Large intestine (tissue), 3 donors: ENCODE results near the gene NKTR. TPM values are rescaled to one million over a fixed set of nuclear protein-coding genes. Genes with fewer than 3 reads are reported as not detected.

Experiments used
- DNase-seq, 2 donors: peaks; one replicate each; pipeline versions ENCODE4 v3.0.0 to v3.0.0-alpha.2; 2013
- H3K27ac ChIP-seq: one replicate; pipeline ENCODE4 v1.5.1; 2013; ENCODE audit warnings: low read length
- H3K27me3 ChIP-seq: 2 replicates; pipeline ENCODE4 v1.6.1; 2013; ENCODE audit warnings: low read length; ENCODE audit not compliant: control insufficient read depth, insufficient read depth
- H3K36me3 ChIP-seq: 2 replicates; pipeline ENCODE4 v1.6.1; 2013; ENCODE audit warnings: low read length; ENCODE audit not compliant: control insufficient read depth, insufficient read depth
- H3K4me1 ChIP-seq: one replicate; pipeline ENCODE4 v1.6.1; 2013; ENCODE audit warnings: low read length; ENCODE audit not compliant: control insufficient read depth, insufficient read depth
- H3K4me3 ChIP-seq: one replicate; pipeline ENCODE4 v1.5.1; 2013; ENCODE audit warnings: low read length
- H3K9me3 ChIP-seq: one replicate; pipeline ENCODE4 v1.6.1; 2013; ENCODE audit warnings: mild to moderate bottlenecking, low read depth, low read length, moderate library complexity; ENCODE audit not compliant: control insufficient read depth
- whole genome bisulfite sequencing: methylation state at CpG from one replicate; pipeline ENCODE4 v1.1.5; 2013; ENCODE audit warnings: low lambda C conversion rate; ENCODE audit not compliant: insufficient coverage; 5-methylcytosine and 5-hydroxymethylcytosine counted together
- polyA plus RNA-seq: library from polyadenylated mRNA; unstranded; fragments of 120-200 nt; gene quantifications from one replicate; pipeline ENCODE4 v1.2.1, GENCODE V29; 2013

NKTR gene
- polyA plus RNA-seq, 1 donor: 138 TPM

DNA sequence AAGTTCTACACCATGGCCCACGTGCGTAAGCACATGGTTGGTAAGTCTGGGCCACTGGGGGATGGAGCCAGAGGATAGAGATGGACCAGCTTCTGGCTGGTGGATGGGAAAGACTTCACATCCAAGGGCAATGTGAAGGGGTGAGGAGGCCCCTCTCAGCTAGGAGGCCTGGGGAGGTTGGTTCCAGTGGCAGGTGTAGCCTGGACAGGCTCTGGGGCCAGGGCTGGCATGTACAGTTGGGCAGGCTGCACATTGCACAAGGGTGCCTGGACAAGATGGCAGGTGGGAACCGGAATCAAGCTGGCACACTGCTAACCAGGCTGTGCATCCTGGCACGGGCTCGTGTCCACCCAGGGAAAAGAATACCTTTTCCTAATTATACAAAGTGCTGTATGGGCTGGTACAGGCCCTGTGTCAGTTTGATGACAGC is 61.1 kb downstream of the NKTR start:
- WGBS: no CpG with 5 or more reads among the region's 5 CpGs
- no peak overlapping the region for H3K4me3 ChIP-seq
- H3K27ac ChIP-seq: no peak overlapping the region
- no peaks in the 10 kb centered on the region for H3K9me3 ChIP-seq
- no peak for DNase-seq
- H3K27me3 ChIP-seq: no peaks in the 10 kb centered on the region
- H3K4me1 ChIP-seq: no peaks in the 10 kb centered on the region
- peaks cover 19% of the 10 kb centered on the region for H3K36me3 ChIP-seq

DNA sequence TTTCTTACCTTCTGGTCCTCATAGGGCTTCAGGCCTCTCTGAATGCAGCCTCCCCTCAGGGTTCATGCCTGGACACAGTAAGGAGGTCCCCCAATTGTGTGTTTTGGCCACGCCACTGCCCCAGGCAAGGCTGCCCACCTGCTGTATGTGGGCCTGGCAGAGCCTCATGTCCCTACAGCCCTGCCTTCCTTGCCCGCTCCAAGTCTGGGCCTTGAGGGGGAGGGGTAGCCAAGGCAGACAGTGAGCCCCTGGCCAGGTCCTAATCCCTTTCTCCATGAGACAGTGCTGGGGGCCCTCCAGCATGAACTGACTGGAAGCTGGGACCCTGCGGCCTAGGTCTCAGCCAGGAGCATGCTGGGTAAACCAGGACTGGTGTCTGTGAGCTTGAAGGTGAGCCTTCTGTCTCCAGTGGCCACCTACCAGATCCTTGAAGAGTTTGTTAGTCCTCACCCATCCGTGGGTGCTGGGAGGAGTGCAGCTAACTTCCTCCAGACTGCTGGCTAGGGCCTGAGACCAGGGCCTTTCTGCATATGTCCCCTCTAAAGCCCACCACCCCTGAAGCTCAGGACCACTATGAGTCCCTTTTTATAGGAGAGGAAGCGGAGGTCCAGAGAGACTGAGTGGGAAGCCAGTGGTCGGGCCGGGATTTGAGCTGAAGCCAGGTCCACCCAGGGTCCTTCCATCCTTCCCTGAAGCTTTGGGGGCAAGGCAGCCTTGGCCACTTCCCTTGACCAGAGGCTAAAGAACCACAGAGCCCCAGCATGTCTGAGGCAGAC is 61.7 kb downstream of the NKTR start:
- no peak overlapping the region for H3K4me3 ChIP-seq
- WGBS: no CpG with 5 or more reads among the region's 7 CpGs
- no peak overlapping the region for H3K27ac ChIP-seq
- H3K27me3 ChIP-seq: no peaks in the 10 kb centered on the region
- no peaks in the 10 kb centered on the region for H3K4me1 ChIP-seq
- no peaks in the 10 kb centered on the region for H3K9me3 ChIP-seq
- peaks cover 19% of the 10 kb centered on the region for H3K36me3 ChIP-seq
- no peak for DNase-seq

GRCh38 chr3:42662813-42663535 is 62.5 kb downstream of the NKTR start:
- no CpG with 5 or more reads among the region's 12 CpGs for WGBS
- Histone ChIP-seq H3K4me1 (no peaks in the 10 kb centered on the region), H3K27me3 (no peaks in the 10 kb centered on the region), H3K9me3 (no peaks in the 10 kb centered on the region), H3K4me3 (no peak overlapping the region), H3K36me3 (peaks cover 19% of the 10 kb centered on the region), H3K27ac (no peak overlapping the region)
- DNase-seq: no peak

DNA sequence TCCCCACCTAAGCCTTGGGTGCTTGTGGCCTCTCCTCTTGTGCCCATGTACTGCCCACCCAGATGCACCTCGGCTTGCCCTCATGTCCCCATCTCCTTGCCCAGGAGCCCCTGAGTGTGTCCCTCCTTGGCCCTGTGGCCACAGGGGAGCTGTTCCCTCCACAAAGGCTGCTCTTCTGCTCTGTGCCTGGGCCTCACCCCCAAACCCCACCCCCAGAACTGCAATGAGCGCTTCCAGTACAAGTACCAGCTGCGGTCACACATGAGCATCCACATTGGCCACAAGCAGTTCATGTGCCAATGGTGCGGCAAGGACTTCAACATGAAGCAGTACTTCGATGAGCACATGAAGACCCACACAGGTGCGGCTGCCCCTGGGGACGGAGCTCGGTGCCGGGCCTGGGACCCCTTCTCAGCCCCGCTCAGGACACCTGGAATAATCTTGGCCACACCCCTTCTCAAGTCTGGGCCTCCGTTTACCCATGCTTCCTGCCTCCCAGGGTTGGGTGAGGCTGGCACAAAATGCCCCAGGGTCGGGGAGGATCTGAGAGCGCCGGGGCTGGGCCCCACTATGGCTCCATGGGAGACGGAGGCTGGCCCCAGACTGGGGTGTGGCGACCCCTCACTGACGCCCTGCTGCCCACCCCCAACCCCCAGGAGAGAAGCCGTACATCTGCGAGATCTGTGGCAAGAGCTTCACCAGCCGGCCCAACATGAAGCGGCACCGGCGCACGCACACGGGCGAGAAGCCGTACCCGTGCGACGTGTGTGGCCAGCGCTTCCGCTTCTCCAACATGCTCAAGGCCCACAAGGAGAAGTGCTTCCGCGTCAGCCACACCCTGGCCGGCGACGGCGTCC is 63.3 kb downstream of the NKTR start:
- peaks cover 4% of the 10 kb centered on the region for H3K27me3 ChIP-seq
- H3K4me3 ChIP-seq: no peak overlapping the region
- no CpG with 5 or more reads among the region's 38 CpGs for WGBS
- no peaks in the 10 kb centered on the region for H3K4me1 ChIP-seq
- DNase-seq: no peak
- no peak overlapping the region for H3K27ac ChIP-seq
- H3K36me3 ChIP-seq: peaks cover 15% of the 10 kb centered on the region
- H3K9me3 ChIP-seq: no peaks in the 10 kb centered on the region

- no peaks in the 10 kb centered on the region for H3K9me3 ChIP-seq
- H3K27ac ChIP-seq: no peak overlapping the region
- no peak overlapping the region for H3K4me3 ChIP-seq
- H3K27me3 ChIP-seq: peaks cover 4% of the 10 kb centered on the region
- WGBS: no CpG with 5 or more reads among the region's 19 CpGs
- H3K4me1 ChIP-seq: no peaks in the 10 kb centered on the region
- no peak for DNase-seq
- H3K36me3 ChIP-seq: peaks cover 12% of the 10 kb centered on the region
These were observed 63.9 kb downstream of the NKTR start for GRCh38 chr3:42664438-42664803.

GRCh38 chr3:42665050-42665878 is 64.8 kb downstream of the NKTR start:
- no peak overlapping the region for H3K4me3 ChIP-seq
- H3K4me1 ChIP-seq: no peaks in the 10 kb centered on the region
- peaks cover 4% of the 10 kb centered on the region for H3K27me3 ChIP-seq
- WGBS: no CpG with 5 or more reads among the region's 15 CpGs
- peaks cover 5% of the 10 kb centered on the region for H3K36me3 ChIP-seq
- no peaks in the 10 kb centered on the region for H3K9me3 ChIP-seq
- no peak overlapping the region for H3K27ac ChIP-seq
- DNase-seq: no peak

- H3K36me3 ChIP-seq: no peaks in the 10 kb centered on the region
- no peak overlapping the region for H3K4me3 ChIP-seq
- no peaks in the 10 kb centered on the region for H3K4me1 ChIP-seq
- H3K27me3 ChIP-seq: peaks cover 4% of the 10 kb centered on the region
- DNase-seq: no peak
- H3K9me3 ChIP-seq: no peaks in the 10 kb centered on the region
- no CpG with 5 or more reads among the region's 8 CpGs for WGBS
- no peak overlapping the region for H3K27ac ChIP-seq
These were observed 65.5 kb downstream of the NKTR start for GRCh38 chr3:42666022-42666421.

GRCh38 chr3:42666577-42666998 is 66.1 kb downstream of the NKTR start:
- Histone ChIP-seq H3K36me3 (no peaks in the 10 kb centered on the region), H3K27ac (no peak overlapping the region), H3K4me3 (no peak overlapping the region), H3K9me3 (no peaks in the 10 kb centered on the region), H3K4me1 (no peaks in the 10 kb centered on the region), H3K27me3 (peaks cover 4% of the 10 kb centered on the region)
- WGBS: no CpG with 5 or more reads among the region's 4 CpGs
- no peak for DNase-seq

DNA sequence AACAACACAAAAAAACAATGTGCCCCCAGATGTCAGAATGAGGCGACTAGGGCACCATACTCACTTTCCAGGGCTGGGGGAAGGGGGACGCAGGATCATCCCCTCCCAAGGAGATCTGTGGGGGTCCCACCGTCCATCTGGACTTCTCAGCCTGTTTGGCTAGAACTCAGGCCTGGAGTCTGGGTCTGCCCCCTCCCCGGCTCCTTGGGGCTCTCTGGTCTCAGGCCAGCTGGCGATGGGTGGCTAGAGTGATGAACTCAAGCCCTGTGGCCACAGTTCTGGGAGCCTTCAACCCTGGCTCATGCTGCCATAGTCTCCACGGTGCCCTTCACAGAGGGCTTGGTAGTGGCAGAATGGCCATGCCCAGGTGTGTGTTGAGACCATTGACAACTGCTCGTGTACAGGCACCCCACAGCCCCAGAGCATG is 66.6 kb downstream of the NKTR start:
- H3K9me3 ChIP-seq: no peaks in the 10 kb centered on the region
- no peaks in the 10 kb centered on the region for H3K4me1 ChIP-seq
- WGBS: no CpG with 5 or more reads among the region's 7 CpGs
- H3K36me3 ChIP-seq: no peaks in the 10 kb centered on the region
- H3K27me3 ChIP-seq: peaks cover 6% of the 10 kb centered on the region
- H3K4me3 ChIP-seq: no peak overlapping the region
- no peak for DNase-seq
- H3K27ac ChIP-seq: no peak overlapping the region
